ENCODE results near the gene FNIP2.
"Not testable (repeated sequence)": the region's sequence is repeated elsewhere in the genome, so short reads cannot be mapped to it uniquely, and the experiment has no call there.

FNIP2 gene

DNA sequence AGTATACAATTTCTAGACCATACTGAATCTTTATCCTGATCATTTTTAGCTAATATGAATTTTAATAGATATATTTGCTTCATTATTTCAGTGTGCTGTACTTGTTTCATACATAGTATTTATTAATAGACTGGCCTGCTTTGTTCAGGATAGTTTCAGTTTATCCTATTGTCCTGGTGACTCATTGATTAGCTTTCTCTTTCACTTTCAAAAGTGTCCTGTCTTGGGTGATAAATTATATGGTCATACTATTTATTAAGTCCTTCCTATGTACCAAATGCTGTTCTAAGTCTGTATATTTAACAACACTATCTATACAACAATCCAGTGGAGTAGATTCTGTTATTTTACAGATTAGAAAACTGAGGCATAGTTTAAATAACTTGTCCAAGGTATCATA, 180.3 kb downstream of the FNIP2 start:
- DNase-seq (ENCODE audit: low read depth in 2 of 2, low spot score in 1 of 2): no peak

DNA sequence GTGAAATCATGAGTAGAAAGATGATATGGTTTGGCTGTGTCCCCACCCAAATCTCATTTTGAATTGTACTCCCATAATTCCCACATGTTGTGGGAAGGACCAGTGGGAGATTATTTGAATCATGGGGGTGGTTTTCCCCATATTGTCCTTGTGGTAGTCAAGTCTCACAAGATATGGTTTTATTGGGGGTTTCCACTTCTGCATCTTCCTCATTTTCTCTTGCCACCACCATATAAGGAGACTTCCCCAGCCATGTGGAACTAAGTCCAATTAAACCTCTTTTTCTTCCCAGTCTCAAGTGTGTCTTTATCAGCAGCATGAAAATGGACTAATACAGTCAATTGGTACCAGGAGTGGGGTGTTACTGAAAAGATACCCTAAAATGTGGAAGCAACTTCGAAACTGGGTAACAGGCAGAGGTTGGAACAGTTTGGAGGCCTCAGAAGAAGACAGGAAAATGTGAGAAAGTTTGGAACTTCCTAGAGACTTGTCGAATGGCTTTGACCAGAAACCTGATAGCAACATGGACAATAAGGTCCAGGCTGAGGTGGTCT, 183.5 kb downstream of the FNIP2 start:
- not testable (repeated sequence) for DNase-seq (ENCODE audit: low read depth in 2 of 2, low spot score in 1 of 2)

DNA sequence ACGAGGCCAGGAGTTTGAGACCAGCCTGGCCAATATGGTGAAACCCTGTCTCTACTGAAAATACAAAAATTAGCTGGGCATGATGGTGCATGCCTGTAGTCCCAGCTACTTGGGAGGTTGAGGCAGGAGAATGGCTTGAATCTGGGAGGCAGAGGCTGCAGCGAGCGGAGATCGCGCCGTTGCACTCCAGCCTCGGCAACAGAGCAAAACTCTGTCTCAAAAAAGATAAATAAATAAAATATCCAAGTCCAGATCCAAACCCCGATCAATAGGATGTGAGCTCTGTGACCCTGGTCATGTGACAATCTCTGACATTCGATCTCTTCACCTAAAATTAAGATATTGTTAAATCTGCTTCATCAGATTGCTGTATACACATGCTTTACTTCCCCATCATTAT, 187.5 kb downstream of the FNIP2 start:
- not testable (repeated sequence) for DNase-seq (ENCODE audit: low read depth in 2 of 2, low spot score in 1 of 2)

DNA sequence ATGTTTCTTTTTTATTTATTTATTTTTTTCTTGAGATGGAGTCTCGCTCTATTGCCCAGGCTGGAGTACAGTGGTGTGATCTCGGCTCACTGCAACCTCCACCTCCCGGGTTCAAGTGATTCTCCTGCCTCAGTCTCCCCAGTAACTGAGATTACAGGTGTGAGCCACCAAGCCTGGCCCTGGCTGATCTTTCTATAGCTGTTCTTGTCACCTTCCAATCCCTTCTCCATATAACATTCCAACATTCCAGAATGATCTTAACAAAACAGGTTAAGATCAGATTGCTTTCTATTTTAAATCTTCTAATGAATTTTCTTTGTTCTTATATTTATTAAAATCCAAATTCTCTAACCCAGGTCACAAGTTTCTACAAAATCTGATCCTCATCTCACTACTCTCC, 188.1 kb downstream of the FNIP2 start:
- DNase-seq (ENCODE audit: low read depth in 2 of 2, low spot score in 1 of 2): not testable (repeated sequence)

Measured in stimulated activated CD8-positive, alpha-beta memory T cell treated with anti-CD3 and anti-CD28 coated beads, Interleukin-4, amount 100 ng/mL, for 1 hour (primary cell).